ENCODE results near the gene HOXA5. TPM values are rescaled to one million over a fixed set of nuclear protein-coding genes. Genes with fewer than 3 reads are reported as not detected.

The HOXA5 gene
- total RNA-seq, 1 donor from 2014 or later: 5.6 TPM

DNA sequence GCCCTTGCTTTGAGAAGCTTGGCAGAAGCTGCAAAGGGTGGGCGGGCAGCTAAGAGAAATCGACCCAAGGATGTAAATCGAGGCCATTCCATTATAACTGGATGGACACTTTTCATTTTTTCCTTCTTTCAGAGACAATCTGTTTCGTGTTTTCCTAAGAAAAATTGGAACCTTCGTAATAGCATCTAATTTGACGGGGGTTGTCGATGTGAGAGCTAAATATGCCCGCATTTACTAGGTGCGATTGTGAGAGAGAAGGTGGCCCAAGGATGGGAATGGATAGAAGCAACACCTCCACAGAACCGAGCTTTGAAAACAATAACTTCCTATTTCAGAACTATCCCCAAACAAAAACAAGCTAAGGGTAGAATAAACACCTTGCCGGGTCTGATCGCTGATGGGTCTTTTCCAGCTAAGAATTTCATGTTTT, 12.1 kb downstream of the HOXA5 start:
- no peak for ATAC-seq

DNA sequence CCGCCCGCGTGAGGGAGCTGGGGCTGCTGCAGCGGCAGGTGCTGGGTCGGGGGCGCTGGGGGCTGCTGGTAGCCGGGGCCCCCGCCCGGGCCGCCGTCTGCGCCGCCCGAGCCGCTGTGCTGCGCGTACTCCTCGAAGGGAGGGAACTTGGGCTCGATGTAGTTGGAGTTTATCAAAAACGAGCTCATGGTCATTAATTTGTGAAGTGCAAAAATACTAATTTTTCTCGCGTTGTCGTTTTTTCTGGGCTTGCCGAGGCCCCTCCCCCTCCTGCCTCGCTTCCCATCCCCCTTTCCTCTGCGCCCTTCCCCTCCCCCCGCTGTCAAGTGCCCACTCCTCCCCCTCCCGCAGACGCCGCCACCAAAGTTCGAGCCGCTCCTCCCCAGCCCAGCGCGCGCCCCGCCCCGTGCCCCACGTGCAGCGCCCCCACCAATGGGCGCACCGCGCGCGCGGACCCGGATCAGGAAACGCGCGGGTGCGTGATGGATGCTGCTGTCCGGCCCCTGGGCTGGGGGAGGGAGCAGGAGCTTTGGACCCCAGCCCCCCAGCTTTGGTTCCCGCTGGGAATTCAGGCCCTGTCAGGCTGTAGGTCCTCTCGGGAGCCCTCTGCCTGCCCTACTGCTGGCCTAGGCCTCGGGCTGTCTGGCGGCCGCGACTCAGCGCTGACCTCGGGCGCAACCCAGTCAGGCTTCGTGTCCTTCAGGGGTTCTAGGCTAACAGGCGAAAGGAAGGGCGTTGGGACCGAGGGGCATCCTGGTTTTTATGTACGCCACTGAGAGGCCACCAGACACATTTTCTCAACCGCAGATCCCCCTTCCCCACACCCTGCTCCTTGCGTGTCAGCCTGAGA, 12.7 kb downstream of the HOXA5 start, which contains the start of gene HOXA4:
Gene HOXA4 (minus strand): TSS at position 218 of the 850 bp plus-strand sequence. CDS start 24 bp downstream, at position 194.
- peak; percentile 99 for ATAC-seq

DNA sequence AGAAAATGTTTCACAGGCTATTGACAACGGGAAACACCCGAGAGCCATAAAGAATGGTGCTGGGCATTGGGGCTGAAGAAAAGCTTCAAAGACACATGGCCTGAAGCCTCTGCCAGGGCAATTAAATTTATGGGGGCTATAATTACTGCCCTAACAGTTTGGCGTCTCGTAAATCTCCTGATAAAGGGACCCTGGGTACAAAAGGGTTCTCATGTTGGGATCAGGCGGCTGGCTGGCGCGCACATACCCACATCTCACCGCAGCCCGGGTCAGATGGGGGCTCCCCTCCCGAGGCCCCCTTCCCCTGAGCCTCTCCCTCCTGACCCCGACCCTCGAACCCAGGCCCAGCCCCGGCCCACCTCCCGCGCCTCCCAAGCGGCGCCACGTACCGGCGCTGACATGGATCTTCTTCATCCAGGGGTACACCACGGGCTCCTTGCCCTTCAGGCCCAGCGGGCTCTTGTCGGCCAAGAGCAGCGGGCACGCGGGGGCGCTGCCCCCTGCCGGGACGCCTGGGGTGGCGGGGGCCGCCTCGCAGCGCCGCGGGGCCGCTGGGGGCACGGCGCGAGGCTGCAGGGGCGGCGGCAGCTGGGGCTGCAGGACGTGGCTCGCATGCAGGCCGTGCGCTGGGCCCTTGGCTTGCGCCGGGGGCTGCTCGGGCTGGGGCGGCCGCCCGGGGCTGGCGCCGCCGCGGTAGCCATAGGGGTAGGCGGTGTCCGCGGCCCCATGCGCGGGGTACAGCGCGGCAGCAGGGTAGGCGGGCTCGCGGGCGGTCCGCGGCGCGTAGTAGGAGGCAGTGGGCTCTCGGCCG, 13.5 kb downstream of the HOXA5 start:
- ATAC-seq: peak; percentile 45

DNA sequence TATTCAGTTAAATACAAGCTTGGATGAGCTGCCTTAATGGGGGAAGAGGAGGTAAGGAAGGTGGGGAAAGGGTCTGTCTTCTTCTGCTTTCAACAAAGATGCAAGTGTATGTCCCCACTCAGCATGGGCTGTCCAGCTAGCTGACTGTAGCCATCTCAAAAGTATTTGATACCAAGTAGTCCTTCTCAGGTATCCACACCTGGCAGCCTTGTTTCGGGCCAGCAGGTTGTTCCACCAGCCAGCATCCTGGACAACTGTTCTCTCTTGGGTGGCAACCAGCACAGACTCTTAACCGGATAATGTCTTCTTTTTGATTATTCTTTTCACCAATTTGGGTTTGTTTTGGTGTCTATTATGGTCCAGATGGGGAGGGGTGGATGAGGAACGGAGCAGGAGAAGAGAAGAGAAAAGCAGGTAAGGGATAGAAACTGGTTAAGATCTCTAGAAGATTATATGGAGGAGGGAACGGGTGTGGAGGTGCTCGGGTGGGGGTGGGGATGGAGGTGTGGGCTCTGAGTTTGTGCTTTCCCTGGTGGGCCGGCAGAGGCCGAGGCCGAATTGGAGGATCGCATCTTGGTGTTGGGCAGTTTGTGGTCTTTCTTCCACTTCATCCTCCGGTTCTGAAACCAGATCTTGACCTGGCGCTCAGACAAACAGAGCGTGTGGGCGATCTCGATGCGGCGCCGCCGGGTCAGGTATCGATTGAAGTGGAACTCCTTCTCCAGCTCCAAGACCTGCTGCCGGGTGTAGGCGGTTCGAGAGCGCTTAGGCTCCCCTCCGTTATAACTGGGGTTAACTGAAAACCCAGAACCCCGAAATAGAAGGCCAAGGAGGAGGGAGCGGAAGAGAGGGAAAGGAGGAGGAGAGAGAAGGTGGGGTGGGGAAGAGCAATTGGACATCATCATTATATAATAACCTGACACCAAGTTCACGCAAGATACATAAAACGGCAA, 14.4 kb downstream of the HOXA5 start:
- ATAC-seq: no peak

DNA sequence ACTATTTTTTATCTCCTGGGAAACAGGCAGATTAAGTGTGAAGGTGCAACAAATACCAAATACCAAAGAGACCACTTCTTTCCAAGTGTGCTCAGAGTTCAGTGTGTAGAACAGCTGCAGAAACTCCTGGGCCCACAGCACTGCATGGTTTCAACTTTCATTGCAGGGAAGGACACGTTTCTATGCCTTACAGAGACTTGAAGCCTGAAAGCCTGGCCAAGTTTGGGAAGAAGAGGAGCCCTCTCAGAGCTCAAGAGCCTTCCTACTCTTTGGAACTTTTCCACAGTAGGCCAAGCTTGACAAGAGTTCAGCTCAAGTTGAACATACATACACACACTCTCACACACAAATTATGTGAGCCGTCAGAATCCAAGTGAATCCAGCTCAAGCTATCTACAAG, 15.4 kb downstream of the HOXA5 start:
- ATAC-seq: no peak

DNA sequence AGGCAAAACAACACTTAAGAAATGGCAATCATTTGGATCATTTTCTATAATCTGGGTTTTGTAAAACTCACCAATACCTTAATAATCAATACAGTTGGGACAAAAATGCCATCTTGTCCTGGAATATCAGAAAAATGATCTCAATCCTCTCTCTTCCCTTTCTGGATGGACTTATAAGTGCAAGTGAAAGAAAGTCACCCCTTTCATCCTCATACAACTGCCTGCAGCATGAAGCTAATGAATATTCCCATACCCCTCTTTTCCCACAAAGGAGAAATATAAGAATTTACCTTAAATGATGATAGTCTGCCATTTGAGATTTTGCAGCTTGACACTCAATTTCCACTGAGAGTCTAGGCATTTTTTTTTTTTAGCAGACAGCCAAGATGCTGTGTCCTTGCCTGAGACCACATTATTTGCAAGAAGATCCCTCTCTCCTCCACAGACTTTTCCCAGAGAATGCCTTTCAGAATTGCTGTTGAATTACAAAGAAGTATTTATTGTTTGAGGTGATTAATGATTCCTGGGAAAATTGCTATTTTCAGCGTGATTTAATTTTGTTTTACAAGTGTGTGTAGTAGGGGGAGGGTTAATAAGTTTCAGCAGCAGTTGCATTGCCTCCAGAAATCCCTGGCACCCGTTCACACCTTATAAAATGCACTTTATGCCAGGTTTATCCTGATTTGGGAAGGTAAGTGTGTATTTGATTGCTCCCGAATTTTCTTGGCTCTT, 16.7 kb downstream of the HOXA5 start:
- ATAC-seq: no peak

DNA sequence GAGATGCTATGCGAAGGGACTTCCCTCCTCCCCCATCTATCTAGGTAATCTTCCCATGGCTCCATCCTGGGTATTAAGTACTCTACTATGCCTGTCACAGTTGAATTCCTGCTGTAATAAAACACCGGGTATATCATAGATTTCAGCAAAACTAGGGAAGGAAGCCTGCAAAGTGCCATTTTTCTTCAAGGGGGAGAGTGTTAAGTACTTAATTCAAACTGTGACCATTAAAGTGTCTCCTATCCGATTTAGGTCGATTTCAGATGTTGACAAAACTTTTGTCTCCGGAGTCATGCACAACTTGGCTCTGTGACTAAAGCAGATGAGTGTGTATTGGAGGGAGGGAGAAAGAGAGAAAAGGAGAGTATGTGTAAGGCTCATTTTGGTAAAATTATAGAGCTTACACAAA, 17.5 kb downstream of the HOXA5 start:
- ATAC-seq: no peak

DNA sequence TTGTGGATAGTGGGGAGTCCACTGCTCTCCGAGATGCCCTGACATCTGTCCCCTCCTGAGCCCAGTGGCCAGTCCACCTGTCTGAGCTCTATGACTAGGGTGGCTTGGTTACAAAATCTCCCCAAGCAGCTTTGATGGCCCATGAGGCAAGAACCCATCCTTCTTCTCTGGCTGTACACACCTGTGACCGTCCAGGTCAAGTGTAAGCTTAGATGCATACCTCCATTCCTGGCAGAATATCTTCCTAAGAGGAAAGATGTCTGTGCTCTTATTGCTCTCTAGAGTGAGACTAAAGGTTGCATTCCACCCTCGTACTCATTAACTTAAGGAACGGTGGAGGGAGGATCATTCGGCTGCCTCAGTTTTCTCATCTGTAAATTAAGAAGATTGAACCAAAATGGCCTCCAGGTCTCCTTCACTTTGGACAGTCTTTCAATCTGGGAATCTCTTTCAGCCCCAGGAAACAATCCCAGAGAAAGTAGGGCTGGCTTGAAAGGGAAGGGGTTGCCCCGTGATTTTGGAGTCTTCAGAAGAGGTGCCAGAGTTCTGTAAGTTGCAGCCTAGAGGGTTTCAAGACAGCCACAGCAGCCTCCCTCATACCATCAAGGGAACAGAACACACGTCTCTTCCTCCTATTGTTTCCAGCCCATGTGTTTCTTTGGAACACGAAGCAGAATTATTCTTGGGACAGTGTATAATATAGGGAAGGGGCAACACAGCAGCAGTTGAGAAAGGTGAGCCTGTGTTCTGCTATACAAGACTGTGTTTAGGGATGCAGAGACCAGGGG, 18.4 kb downstream of the HOXA5 start:
- ATAC-seq: no peak

DNA sequence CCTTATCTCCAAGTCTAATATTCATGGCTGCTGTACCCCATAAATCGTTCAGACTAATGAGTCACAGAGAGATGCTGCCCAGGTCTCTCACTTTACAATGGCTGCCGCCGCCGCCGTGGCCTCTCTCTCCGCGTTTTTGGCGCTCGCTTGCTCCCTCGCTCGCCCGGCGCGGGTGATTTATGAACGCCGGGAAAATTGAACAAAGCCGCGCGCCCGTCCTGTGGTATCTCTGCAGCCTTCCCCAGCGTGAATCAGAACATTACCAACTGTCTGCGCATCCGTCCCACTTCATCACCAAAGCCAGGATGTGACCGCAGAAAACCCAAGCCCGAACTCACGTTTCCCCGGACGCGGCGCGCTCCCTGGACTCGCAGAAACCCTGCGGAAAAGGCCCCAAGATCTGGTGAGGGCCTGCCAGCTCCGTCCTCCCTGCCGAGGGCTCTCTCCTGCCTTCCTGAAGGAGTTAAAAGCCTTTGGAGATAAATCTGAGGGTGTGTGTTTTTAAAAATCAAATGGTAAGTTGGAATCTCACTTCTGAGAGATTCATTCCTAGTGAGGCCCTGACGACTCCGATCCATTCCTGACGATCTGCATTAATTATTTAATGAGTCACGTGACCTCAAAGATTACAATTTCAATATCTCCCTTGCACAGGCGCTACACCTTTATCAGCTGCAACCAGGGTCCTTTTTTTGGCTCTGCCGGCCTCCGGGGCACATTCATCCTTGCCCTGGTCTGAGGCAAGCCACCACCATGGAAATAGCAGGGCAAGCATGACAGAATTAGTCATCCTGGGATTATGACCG, 19.2 kb downstream of the HOXA5 start:
- no peak for ATAC-seq

DNA sequence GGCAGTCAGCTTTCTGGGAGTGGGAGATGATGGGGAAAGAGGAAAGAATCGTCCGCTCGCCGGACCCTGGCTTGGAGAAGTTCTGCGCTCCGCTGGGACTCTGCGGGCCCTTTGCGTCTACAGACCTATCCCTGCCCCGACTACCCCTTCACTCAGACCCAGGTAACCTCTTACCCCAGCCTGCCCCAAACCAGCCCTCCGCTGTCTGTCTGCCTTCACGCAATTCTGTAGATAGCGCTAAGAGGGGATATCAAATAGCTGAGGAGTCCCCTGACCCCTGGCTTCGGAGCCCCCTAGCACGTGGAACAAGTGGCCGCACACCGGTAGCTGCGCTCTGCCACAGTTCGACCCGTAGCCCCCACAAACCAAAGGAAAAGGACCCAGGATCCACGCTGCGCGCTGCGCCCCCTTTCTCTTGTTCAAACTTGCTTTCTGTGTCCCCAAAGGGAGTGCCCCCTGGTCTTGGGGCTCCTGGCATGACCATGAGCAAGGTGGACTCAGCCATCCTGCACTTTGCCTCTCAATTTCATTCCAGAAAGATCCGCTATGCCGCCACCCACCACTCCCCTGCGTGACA, 19.9 kb downstream of the HOXA5 start:
- no peak for ATAC-seq

DNA sequence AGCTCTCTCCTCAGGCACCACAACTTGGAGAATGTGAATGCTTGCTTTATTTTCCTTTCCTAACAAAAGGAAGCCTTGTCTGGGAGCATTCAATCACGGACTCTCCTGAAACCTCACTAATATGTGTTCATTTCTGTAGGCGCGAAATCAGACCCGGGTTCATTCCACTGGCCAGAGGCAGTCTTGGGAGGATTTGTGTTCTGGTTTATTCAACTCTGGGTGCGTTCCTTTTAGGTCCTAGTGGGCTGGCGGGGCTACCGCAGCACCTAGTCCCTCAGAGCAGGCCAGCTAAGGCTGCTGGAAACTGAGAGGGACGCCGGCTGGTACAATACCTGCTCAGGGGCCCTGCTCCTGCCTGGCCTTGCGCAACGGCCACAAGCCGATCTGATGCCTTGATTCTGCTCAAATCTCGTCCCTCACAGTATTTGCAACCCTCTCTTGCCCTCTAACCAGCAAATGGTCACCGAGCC, 20.4 kb downstream of the HOXA5 start:
- ATAC-seq: peak; percentile 18

DNA sequence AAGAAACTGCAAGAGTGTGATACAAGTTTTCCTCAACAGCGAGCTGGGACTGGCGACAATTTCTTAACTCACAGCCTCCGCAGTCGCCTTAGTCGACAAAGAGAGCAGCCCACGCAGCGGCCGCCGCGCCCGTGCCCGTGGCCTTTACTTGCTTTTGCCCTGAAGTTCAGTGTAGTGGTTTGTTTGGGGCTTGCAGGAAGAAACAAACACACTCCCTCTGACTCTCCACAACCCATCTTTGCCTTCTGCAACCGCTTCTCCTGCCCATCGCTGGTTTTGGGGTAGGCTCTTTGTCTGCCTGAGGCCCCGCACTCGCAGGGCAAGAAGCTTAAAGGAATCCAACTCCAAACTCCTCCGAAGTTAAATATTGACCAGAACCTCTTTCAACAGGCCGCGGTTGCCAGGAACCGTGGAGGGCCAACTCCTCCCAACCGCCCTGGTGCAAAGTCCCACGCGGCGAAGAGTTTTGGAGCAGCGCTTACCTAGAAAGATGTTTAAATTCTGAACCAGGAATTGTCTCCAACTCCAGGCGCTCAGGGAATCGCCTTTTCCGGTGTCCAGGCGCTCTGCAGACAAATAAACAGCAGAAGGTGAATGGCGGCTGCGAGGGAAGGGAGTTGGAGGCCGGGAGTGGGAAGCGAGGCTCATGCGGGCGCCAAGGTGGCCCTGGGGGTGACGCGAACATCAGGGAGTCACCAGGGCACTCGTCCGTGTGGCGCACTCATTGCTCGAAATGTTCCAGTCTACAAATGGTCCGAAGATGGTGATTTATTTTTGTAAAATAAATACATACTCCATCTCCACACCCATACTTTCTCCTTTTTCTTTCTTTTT, 21.2 kb downstream of the HOXA5 start:
- no peak for ATAC-seq

DNA sequence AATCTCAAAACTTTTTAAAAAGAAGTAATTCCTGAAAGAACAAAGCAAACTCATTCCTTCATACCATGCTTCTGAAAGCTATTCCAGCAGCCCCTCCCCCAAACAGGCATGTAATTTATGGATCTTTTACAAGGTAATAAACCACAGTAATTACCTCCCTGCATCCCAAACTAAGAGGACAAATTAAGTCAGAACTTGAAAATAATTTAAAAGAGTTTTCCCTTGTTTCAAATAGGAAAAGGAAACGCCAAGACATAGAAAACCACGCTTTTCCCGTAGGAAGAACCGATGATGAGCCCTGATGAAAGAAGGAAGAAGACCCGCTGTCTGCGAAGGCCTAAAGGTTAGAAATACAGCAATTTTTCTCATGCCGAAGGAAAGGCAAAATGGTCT, 21.8 kb downstream of the HOXA5 start:
- ATAC-seq: no peak

DNA sequence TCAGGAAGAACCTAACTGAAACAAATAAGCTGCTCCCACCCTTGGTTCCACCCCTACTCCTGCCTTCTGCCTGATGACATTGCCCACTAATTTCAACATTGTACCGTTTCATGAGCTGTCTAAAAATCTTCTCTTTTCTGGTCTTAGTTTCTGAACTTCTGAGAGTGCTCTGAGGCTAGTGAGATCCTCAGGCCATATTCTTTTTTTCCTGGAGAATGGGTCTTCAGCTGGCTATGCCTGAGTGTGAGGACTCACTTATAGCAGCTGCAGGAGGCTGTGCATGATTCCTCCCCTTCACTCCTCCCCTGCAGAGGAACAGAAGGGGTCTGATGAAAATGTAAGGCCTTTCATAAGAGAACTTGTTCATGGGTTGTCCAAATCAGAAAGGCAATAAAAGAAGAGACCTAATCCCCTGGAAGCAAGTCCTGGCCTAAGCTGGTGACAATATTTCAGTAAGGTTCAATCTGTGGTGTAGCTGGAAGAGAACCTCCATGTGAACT, 24.0 kb downstream of the HOXA5 start:
- ATAC-seq: no peak

DNA sequence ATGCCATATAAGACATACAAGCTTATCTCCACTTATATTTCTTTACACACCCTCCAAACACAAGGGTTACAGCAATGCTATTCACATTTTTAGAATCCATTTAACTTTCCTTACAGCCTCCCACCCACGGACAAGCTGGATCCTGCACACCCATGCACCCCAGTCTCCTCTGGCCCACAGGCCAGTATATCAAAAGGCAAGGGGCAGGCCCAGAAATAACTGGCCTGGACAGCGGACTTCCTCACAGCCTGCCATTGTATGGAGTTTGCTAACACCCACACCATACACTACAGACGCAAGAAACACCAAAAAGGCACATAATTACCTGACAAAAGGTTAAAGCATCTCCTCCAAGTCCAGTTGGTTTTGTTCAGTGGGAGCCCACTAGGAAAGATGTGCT, 24.9 kb downstream of the HOXA5 start:
- ATAC-seq: no peak

DNA sequence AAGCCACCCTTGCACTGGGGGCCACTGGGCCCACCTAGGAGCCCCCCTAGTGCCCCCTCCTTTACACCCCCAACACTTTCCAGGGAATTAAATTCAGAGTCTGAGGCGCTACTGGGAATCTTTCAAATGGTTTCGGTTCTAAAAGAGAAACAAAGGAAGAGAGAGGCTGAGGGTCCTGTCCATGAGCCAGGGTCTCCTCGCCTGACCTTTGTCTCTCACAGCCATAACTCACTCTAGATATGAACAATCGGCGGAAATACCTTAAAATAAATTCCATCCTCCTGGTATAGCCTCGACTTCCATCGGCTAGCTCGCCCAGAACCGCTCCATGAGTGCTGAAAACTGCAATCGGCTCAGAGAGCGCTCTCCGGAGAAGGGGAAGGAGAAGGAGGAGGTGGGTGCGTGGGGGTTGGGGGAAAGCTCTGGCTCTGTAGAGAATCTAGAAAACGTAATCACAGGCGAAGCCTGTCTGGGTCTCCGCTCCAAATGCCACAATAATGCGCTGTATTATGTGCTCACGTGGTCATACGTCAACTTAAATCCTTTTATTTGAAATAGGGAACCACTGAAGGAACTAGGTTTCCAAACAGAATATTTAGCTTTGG, 25.5 kb downstream of the HOXA5 start:
- ATAC-seq: no peak

DNA sequence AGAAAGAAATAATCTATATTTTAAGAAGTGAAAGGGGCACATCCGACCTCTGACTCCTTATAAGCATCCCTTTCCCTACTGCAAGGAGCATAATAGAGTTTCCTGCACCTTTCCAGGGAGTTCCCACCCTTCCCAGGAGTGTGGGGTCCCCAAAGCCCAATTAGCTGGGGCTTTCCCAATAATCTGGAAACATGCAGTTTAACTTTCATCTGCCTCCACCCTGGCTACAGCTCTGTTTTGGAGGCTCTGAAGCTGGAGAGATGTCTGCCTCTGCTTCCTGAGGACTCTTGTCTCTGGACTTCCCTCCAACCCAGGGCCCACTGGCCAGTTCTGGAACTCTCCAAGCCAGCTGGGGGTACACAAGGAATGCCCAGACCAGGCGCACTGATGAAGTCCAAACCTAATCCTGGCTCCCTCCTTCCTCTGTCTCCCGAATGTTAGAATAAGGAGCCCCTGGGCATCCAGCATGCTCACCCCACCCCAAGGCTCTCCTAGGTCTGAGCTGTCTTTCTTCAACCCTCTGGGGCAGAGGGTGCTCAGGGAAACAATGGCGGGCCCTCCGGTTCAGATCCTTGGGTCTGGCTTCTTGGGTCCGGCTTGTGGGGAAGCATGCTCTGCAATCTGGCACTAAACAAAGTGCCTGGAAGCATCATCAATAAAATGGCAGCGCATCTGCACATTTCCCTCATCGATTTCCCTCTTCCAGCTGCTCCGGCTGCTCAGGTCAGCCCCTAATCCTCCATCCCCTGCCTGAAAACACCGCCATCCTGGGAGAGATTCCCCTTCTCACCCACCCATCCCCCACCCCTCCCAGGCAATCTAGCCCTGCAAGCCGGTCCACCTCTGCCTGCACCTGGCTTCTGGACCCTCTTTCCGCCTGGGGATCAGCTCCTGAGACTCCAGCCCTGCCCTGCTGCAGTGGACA, 26.3 kb downstream of the HOXA5 start:
- ATAC-seq: no peak

All from esophagus mucosa (tissue), 1 donor.